Fibroblast of lung (primary cell): ENCODE measurements around the gene LNX2.

Source experiments
- CTCF ChIP-seq, 2 donors: IDR thresholded peaks in 1 of 2; conservative IDR thresholded peaks in 1 of 2; 1 replicate in 1 of 2; 2 replicates in 1 of 2; pipeline ENCODE4 v1.5.1; 2011 to 2012; ENCODE audit warnings: low read length in 2 of 2, control low read depth in 1 of 2, inconsistent platforms in 1 of 2, low read depth in 1 of 2, mild to moderate bottlenecking in 1 of 2
- EZH2 ChIP-seq: IDR thresholded peaks from 2 replicates; pipeline ENCODE4 v1.5.1; 2012; ENCODE audit warnings: low read length, control low read depth, mild to moderate bottlenecking; ENCODE audit errors: missing control alignments

- no peak for TF ChIP-seq CTCF (conservative IDR thresholded peaks at IDR 0.05 in 1 of 2, IDR thresholded peaks at IDR 0.05 in 1 of 2; ENCODE audit: low read depth in 1 of 2, low read length in 2 of 2)
- TF ChIP-seq EZH2: no peak
These were observed 24.0 kb upstream of the LNX2 start for GRCh38 chr13:27644302-27644701.
